ENCODE measurements around the gene RHBDL1.

RHBDL1 gene

DNA sequence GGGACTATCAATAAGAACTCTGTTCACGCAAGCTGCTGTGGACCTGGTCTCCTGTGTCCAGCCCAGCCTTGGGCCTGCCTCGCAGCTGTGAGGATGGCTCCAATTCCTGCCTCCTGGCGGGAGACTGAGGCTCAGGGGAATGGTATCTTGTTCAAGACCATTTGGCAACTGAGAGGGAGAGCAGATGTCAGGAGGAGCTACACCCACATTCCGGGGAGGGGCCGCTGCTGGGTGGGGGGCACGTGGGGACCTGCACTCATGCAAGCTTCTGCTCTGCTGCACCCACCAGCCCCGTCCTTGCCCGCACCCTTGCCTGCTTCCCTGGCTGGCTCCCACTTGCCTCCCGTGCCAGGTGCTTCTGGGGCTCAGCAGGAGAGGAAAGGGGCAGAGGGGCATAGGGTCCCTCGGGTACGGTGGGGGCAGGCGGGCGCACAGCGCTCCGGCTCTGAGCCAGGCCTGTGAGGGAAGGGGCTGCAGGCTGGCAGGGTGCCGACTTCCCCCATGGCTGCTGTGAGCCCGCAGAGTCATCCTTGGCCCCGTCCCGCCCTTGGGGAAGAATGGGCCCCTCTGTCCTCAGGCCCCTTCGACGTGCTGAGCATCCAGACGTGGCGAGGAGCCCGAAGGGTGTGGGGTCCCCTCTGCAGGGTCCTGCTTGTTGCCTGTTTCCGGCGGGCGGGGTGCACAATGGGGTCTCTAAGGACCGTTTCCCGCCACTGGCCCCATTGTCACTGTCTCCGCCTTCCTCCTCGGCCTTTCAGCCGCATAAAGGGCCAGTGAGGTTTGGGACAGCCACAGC is 42.2 kb downstream of the RHBDL1 start:
- peaks cover 4 to 12% (median 5%) of the 10 kb centered on the region in 5 donors for H3K27me3 ChIP-seq (ENCODE audit: control insufficient read depth in 5 of 5, insufficient read depth in 4 of 5, low read length in 5 of 5)
- no peak overlapping the region for H3K9ac ChIP-seq (ENCODE audit: low read length in 5 of 5)
- no peak overlapping the region for H3K27ac ChIP-seq (ENCODE audit: low read depth, low read length)
- no peaks in the 10 kb centered on the region for H3K36me3 ChIP-seq (ENCODE audit: control insufficient read depth in 5 of 5, insufficient read depth in 5 of 5, low read length in 5 of 5)
- H3K4me1 ChIP-seq (ENCODE audit: control insufficient read depth in 5 of 5, insufficient read depth in 5 of 5, low read length in 5 of 5): peaks cover 0 to 53% (median 38%) of the 10 kb centered on the region in 5 donors
- no peak overlapping the region for H3K4me3 ChIP-seq (ENCODE audit: low read depth in 1 of 5, low read length in 5 of 5)
- H3K9me3 ChIP-seq (ENCODE audit: control insufficient read depth in 5 of 5, low read length in 5 of 5): no peaks in the 10 kb centered on the region

GRCh38 chr16:718389-718788 is 42.9 kb downstream of the RHBDL1 start:
- no peak overlapping the region for H3K4me3 ChIP-seq (ENCODE audit: low read depth in 1 of 5, low read length in 5 of 5)
- H3K9ac ChIP-seq (ENCODE audit: low read length in 5 of 5): no peak overlapping the region
- peaks cover 0 to 53% (median 38%) of the 10 kb centered on the region in 5 donors for H3K4me1 ChIP-seq (ENCODE audit: control insufficient read depth in 5 of 5, insufficient read depth in 5 of 5, low read length in 5 of 5)
- peaks cover 4 to 12% (median 5%) of the 10 kb centered on the region in 5 donors for H3K27me3 ChIP-seq (ENCODE audit: control insufficient read depth in 5 of 5, insufficient read depth in 4 of 5, low read length in 5 of 5)
- H3K9me3 ChIP-seq (ENCODE audit: control insufficient read depth in 5 of 5, low read length in 5 of 5): no peaks in the 10 kb centered on the region
- no peak overlapping the region for H3K27ac ChIP-seq (ENCODE audit: low read depth, low read length)
- no peaks in the 10 kb centered on the region for H3K36me3 ChIP-seq (ENCODE audit: control insufficient read depth in 5 of 5, insufficient read depth in 5 of 5, low read length in 5 of 5)

DNA sequence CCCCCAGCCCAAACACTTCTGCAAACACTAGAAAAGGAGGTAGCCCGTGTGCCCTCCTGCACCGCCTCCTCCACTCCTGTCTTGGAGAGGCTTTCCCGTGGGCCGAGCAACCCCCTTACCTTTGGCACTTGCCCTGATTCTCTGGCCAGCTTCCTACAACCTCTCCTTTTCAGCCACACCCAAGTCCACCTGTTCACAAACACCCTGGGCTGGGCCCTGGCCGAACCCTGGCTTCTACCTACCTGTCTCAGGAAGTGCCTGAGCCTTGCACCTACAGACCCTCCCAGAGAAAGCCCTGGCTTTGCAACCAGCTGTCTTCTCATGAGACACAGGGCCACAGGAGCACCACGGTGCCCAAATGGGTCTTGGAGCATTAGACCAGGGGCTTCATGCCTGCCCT is 43.5 kb downstream of the RHBDL1 start:
- no peak overlapping the region for H3K4me3 ChIP-seq (ENCODE audit: low read depth in 1 of 5, low read length in 5 of 5)
- peaks cover 4 to 12% (median 5%) of the 10 kb centered on the region in 5 donors for H3K27me3 ChIP-seq (ENCODE audit: control insufficient read depth in 5 of 5, insufficient read depth in 4 of 5, low read length in 5 of 5)
- peaks cover 0 to 52% (median 37%) of the 10 kb centered on the region in 5 donors for H3K4me1 ChIP-seq (ENCODE audit: control insufficient read depth in 5 of 5, insufficient read depth in 5 of 5, low read length in 5 of 5)
- H3K27ac ChIP-seq (ENCODE audit: low read depth, low read length): no peak overlapping the region
- no peak overlapping the region for H3K9ac ChIP-seq (ENCODE audit: low read length in 5 of 5)
- no peaks in the 10 kb centered on the region for H3K9me3 ChIP-seq (ENCODE audit: control insufficient read depth in 5 of 5, low read length in 5 of 5)
- H3K36me3 ChIP-seq (ENCODE audit: control insufficient read depth in 5 of 5, insufficient read depth in 5 of 5, low read length in 5 of 5): no peaks in the 10 kb centered on the region

DNA sequence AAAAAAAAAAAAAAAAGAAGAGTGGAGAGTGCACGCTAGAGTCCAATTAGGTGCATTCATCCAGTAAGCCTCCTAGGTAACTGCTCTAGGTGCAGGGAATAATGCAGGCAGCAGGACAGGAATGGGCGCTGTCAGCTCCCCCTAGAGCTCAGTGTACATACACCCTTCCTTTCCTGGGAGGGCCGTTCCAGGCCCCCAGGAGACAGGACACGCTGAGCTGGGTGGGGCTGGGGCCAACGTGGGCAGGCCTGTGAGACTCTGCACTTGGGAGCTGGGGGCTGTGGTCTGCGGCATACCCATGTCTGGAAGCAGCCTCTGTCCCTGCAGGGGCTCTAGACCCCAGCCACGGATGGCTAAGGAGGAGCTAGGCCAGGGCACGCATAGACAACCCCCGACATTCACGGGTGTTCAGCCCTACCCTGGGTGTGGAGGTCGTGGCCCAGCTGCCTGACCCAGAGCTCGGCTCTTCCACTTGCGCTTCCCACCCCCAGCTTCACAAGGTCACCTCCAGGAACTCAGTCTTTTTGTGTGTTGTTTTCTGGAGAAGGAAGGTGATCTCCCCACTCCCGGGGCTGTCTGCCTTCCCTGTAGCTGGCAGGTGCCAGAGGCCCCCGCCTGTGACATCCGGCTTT is 44.5 kb downstream of the RHBDL1 start:
- Histone ChIP-seq H3K4me3 (ENCODE audit: low read depth in 1 of 5, low read length in 5 of 5) (peak overlapping the region; percentile 50 to 85 (median 72)), H3K36me3 (ENCODE audit: control insufficient read depth in 5 of 5, insufficient read depth in 5 of 5, low read length in 5 of 5) (no peaks in the 10 kb centered on the region), H3K27ac (ENCODE audit: low read depth, low read length) (no peak overlapping the region), H3K27me3 (ENCODE audit: control insufficient read depth in 5 of 5, insufficient read depth in 4 of 5, low read length in 5 of 5) (peaks cover 4 to 12% (median 8%) of the 10 kb centered on the region in 5 donors), H3K9ac (ENCODE audit: low read length in 5 of 5) (peak overlapping the region in 3 of 5 donors; percentile 68 to 87 (median 68)), H3K9me3 (ENCODE audit: control insufficient read depth in 5 of 5, low read length in 5 of 5) (no peaks in the 10 kb centered on the region), H3K4me1 (ENCODE audit: control insufficient read depth in 5 of 5, insufficient read depth in 5 of 5, low read length in 5 of 5) (peaks cover 0 to 43% (median 33%) of the 10 kb centered on the region in 5 donors)

DNA sequence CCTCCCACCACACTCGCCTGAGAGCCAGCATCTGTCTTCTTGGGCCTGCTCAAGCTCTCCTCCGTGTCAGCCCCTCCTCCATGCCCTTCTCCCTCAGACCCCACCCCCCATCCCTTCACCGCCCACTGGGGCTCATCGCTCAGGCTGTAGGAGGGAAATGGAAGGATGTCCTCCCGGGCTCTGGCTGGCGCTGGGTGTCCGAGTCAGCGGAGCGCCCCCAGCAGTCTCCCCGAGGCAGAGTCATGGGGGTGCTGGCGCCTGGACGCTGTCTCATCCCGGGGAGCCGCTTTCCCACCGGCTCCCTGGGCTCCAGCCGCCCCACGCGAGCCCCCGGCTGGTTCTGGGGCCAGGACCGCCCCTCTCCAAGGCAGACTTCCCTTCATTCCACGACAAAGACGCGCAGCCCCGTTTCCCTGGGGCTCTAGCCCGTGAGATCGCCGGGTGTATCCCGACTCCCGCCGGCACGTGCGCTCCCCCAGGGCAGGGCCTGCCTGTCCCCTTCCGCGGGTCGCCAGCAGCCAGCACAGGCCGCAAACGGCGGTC is 45.0 kb downstream of the RHBDL1 start:
- Histone ChIP-seq H3K4me3 (ENCODE audit: low read depth in 1 of 5, low read length in 5 of 5) (peak overlapping the region; percentile 50 to 85 (median 72)), H3K9ac (ENCODE audit: low read length in 5 of 5) (peak overlapping the region in 4 of 5 donors; percentile 54 to 87 (median 68)), H3K27ac (ENCODE audit: low read depth, low read length) (no peak overlapping the region), H3K36me3 (ENCODE audit: control insufficient read depth in 5 of 5, insufficient read depth in 5 of 5, low read length in 5 of 5) (no peaks in the 10 kb centered on the region), H3K27me3 (ENCODE audit: control insufficient read depth in 5 of 5, insufficient read depth in 4 of 5, low read length in 5 of 5) (peaks cover 7 to 17% (median 13%) of the 10 kb centered on the region in 5 donors), H3K9me3 (ENCODE audit: control insufficient read depth in 5 of 5, low read length in 5 of 5) (no peaks in the 10 kb centered on the region), H3K4me1 (ENCODE audit: control insufficient read depth in 5 of 5, insufficient read depth in 5 of 5, low read length in 5 of 5) (peaks cover 0 to 39% (median 30%) of the 10 kb centered on the region in 5 donors)

- Histone ChIP-seq H3K4me1 (ENCODE audit: control insufficient read depth in 5 of 5, insufficient read depth in 5 of 5, low read length in 5 of 5) (peaks cover 0 to 33% (median 26%) of the 10 kb centered on the region in 5 donors), H3K9me3 (ENCODE audit: control insufficient read depth in 5 of 5, low read length in 5 of 5) (no peaks in the 10 kb centered on the region), H3K27ac (ENCODE audit: low read depth, low read length) (no peak within 1 kb of the TSS), H3K4me3 (ENCODE audit: low read depth in 1 of 5, low read length in 5 of 5) (peak within 1 kb of the TSS; percentile 50 to 85 (median 72)), H3K27me3 (ENCODE audit: control insufficient read depth in 5 of 5, insufficient read depth in 4 of 5, low read length in 5 of 5) (peaks cover 13 to 24% (median 19%) of the 10 kb centered on the region in 5 donors), H3K36me3 (ENCODE audit: control insufficient read depth in 5 of 5, insufficient read depth in 5 of 5, low read length in 5 of 5) (no peaks in the 10 kb centered on the region), H3K9ac (ENCODE audit: low read length in 5 of 5) (peak within 1 kb of the TSS in 4 of 5 donors; percentile 54 to 87 (median 68))
These were observed 45.7 kb downstream of the RHBDL1 start, which contains the start of gene ANTKMT for GRCh38 chr16:720990-721764. Gene ANTKMT, plus strand, starts transcription at chr16:721146. Its CDS starts 129 bp downstream, at chr16:721275.

DNA sequence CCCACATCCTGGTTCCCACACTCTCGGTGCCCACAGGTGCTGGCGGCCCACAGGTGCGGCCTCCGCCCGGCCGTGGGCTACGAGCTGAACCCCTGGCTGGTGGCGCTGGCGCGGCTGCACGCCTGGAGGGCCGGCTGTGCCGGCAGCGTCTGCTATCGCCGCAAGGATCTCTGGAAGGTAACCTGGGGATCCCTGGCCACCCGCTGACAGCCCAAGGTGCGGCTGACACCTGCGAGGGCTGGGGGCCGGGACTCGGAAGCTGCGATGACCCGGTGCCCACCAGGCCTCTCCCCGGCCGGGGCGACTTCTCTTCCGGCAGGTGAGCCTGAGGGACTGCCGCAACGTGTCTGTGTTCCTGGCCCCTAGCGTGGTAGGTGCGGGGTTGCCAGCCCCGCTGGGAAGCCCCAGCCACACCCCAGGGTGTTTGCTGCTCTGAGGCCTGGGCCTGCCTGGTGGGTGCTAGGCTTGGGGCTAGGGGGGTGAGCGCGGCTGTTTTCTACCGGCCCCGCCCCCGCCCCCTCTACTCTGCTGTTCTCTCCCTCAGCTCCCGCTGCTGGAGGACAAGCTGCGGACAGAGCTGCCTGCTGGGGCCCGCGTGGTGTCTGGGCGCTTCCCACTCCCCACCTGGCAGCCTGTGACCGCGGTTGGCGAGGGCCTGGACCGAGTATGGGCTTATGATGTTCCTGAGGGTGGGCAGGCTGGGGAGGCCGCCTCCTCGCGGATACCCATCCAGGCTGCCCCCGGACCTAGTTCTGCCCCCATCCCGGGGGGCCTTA is 46.5 kb downstream of the RHBDL1 start:
- no peak overlapping the region for H3K27ac ChIP-seq (ENCODE audit: low read depth, low read length)
- peak overlapping the region in 4 of 5 donors; percentile 71 to 85 (median 78) for H3K4me3 ChIP-seq (ENCODE audit: low read depth in 1 of 5, low read length in 5 of 5)
- H3K9me3 ChIP-seq (ENCODE audit: control insufficient read depth in 5 of 5, low read length in 5 of 5): no peaks in the 10 kb centered on the region
- peaks cover 12 to 23% (median 20%) of the 10 kb centered on the region in 5 donors for H3K27me3 ChIP-seq (ENCODE audit: control insufficient read depth in 5 of 5, insufficient read depth in 4 of 5, low read length in 5 of 5)
- peak overlapping the region in 4 of 5 donors; percentile 30 to 66 (median 56) for H3K9ac ChIP-seq (ENCODE audit: low read length in 5 of 5)
- no peaks in the 10 kb centered on the region for H3K36me3 ChIP-seq (ENCODE audit: control insufficient read depth in 5 of 5, insufficient read depth in 5 of 5, low read length in 5 of 5)
- H3K4me1 ChIP-seq (ENCODE audit: control insufficient read depth in 5 of 5, insufficient read depth in 5 of 5, low read length in 5 of 5): peaks cover 0 to 34% (median 27%) of the 10 kb centered on the region in 5 donors

DNA sequence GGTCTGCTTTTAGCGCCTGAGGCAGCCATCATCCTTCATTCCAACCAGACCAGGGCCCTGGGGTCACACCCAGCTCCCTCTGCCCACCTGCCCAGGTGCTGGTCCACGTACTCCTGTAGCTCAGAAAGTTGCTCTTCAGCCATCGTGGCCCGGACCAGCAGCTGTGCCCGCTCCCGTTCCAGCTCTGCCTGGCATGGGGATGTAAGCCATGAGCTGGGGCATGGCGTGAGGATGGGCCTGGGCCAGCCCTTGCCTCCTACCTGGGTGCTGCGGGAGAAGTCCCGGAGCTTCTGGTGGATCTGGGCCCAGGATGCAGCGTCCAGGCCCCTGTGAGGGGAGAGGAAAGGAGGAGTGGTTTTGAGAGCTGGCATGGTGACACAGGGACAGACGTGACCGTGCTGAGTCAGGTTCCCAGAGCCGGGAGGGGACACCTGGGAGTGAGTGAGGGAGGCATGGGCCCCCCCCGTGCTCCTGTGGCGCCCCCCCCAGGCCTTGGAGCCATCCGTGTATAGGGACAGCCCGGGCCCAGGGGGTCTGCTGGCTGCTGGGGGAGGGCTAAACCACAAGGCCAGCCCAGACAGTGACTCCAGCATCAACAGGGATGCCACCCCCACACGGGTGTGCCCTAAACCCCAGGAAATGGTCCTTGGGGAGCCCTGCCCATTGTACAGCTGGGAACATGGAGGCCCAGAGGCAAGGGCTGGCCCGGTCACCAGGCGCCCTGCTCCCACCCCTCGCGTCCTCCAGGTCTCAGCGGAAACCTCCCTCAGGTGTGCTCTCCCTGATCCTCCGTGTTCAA is 47.6 kb downstream of the RHBDL1 start:
- Histone ChIP-seq H3K4me1 (ENCODE audit: control insufficient read depth in 5 of 5, insufficient read depth in 5 of 5, low read length in 5 of 5) (peaks cover 0 to 43% (median 35%) of the 10 kb centered on the region in 5 donors), H3K27ac (ENCODE audit: low read depth, low read length) (no peak overlapping the region), H3K9ac (ENCODE audit: low read length in 5 of 5) (no peak overlapping the region), H3K4me3 (ENCODE audit: low read depth in 1 of 5, low read length in 5 of 5) (no peak overlapping the region), H3K27me3 (ENCODE audit: control insufficient read depth in 5 of 5, insufficient read depth in 4 of 5, low read length in 5 of 5) (peaks cover 15 to 27% (median 24%) of the 10 kb centered on the region in 5 donors), H3K9me3 (ENCODE audit: control insufficient read depth in 5 of 5, low read length in 5 of 5) (no peaks in the 10 kb centered on the region), H3K36me3 (ENCODE audit: control insufficient read depth in 5 of 5, insufficient read depth in 5 of 5, low read length in 5 of 5) (no peaks in the 10 kb centered on the region)
